HG03108 (cell line): ENCODE results near the gene NCS1.

Experiments
- ATAC-seq: cut with Tn5 transposase; IDR thresholded peaks from one replicate; pipeline ENCODE4 v1.9.1; 2021; ENCODE audit warnings: moderate library complexity; ENCODE audit not compliant: unreplicated experiment

NCS1 gene

GRCh38 chr9:130211548-130212226 lies 39.5 kb downstream of the NCS1 start:
- ATAC-seq = no peak

DNA sequence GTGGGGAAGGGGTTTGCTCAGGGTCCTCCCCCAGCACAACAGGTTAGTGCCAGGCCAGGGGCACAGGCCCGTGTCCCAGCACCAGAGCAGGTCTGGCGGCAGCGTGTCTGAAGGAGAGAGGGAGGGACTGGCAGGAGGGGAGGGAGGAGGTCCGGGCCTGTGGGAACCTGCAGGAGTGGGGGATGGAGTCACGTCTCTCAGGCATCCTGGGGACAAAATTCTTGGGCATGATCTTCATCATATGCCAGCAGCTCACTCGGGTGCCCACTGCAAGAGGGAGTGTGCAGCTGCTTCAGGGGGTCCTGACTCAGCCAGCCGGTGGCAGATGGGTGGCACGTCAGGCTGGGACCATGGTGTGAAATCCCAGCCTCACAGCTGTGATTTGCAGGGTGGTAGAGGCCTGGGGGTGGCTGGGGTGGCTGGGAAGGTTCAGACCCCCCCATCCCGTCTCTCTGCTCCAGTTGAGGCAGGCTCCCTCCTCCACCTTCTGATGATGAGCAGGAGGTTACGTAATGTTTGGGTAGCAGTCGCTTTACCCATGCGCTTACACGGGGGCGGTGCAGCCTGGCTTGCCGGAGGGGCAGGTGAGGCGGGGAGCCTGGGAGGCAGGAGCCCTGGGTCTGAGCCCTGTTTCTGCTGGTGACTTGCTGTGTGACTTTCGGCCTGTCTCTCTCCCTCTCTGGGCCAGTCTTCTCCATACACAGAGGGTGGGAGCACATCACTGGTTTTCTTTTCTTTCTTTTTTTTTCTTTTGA lies 40.5 kb downstream of the NCS1 start:
- no peak for ATAC-seq

DNA sequence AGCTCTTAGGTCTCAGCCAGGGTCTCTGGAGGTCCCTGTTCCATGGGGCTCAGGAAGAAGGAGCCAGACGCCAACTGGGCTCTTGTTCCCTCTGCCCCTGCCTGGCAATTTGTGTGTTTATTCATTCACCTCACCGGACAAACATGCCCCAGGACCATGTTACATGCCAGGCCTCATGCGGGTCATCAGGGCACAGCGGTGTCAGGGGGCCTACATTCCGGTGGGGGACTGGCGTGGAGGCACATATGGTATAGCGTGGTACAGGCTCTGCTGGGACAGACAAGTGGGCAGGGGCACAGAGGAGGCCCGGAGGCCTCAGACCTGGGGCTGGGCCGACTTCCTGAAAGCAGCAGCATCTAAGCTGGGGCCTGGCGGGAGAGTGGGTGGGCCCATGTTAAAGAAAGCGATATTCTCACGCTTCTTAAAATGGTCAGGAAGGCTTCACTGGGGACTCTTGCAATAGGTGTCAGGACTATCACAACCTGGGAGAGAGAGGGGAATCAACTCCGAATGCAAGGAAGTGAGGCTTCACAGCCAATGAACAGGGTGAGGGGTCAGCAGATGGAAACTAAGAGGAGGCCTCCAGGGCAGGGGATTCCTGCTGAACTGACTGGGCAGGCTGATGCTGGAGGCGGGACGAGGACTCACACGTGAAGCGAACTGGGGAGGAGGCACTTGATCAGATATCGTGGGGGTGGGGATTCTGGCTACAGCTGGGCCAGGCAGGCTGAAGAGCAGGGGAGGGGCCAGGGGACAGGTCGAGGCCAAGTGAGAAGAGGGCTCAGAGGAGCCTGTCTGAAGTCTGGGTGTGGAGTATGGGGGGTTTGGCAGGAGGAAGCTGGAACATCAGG lies 41.9 kb downstream of the NCS1 start:
- ATAC-seq = no peak

DNA sequence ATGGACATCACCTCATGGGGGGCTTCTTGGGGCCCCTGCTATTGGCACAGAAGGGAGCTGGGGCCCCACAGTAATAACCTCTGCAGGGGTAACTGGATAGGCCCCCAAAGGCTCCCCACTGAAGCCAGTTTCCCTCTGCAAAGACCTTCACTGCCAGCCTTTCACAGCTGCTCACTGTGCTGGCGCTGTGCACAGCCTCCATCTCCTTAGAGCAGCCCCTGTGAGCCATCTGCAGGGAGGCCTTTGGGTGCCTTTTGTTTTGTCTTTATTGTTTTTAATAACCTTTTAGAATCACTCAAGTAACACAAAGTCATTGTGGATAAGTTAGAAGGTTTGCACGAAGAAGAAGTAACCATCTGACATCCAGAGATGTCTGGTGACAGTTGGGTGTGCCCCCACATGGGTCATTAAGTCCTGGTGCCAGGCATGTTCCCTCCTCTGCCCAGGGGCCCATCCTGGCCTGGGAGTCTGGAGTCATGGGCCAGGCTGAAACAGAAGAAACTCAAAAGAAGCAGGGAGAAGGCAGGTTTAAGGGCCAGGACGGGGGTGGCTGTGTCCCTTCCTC lies 42.7 kb downstream of the NCS1 start:
- no peak for ATAC-seq

- no peak for ATAC-seq
Measured at GRCh38 chr9:130215341-130216119, 43.3 kb downstream of the NCS1 start.

GRCh38 chr9:130217838-130218237 lies 45.6 kb downstream of the NCS1 start:
- ATAC-seq = no peak

- no peak for ATAC-seq
Measured at GRCh38 chr9:130219661-130220096, 47.5 kb downstream of the NCS1 start.

DNA sequence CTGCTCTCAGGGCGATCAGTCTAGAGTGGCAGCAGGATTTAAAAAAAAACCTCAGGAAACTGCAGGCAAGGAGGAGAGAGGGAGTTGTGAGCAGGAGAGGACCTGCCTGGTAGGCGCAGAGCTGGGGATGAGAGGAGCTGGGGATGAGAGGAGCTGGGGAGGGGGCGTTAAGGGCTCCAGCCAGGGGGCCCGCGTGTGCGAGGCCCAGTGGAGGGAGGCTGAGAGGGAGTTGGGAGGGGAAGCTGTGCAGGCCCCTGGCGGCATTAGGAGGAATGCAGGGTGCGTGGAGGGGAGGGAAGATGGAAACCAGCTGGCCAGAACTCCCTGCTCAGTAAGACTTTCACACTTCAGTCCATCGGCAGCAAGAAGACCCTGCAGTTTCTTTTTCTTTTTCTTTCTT lies 48.1 kb downstream of the NCS1 start:
- no peak for ATAC-seq

DNA sequence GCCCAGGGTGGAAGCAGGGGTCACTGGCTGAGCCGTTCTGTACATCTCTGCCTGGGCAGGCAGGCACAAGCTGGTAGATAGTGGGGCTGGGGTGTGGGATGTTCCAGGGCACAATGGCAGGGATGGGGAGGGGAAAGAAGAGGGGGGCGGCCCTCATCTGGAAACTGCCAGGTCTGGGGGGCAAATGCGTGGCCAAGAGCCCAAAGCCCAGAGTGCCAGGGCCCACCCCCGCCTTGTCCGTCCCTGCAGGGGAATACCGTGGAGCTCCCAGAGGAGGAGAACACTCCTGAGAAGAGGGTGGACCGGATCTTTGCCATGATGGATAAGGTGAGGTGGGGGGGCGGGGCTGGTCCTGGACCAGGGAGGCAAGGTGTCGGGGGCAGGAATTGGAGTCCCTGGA lies 50.6 kb downstream of the NCS1 start:
- ATAC-seq = no peak

DNA sequence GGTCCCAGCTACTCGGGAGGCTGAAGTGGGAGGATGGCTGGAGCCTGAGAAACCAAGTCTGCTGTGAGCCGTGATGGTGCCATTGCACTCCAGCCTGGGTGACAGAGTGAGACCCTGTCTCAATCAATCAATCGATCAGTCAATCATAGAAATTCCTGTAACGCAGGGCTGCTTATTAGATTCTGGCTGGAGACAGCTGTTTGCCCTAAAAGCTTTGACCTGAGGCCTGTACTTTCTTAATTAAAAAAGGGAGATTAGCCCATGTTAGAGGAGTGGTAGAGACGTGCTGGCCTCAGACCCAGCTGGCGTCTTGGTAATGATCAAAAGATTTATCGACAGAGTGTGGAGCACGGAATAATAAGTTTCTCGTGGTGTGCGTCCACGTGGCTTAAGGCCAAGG lies 52.9 kb downstream of the NCS1 start:
- ATAC-seq = no peak

- no peak for ATAC-seq
Measured at GRCh38 chr9:130225586-130225985, 53.4 kb downstream of the NCS1 start.

GRCh38 chr9:130226112-130226511 lies 53.9 kb downstream of the NCS1 start:
- ATAC-seq = no peak

DNA sequence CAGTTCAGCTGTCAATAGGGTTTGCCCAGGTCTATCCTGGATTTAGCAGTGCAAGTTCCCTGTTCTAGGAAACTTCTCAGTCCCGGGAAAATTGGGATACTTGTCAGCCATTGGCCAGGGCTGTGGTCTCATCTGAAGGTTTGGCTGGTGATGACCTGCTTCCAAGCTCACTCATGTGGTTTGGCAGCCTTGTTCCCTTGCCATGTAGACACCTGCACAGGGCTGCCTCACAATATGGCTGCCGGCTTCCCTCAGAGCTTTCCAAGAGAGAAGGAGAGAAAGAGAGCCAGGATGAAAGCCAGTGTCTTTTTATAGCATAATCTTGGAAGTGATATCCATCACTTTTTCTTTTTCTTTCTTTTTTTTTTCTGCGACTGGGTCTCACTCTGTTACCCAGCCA lies 55.6 kb downstream of the NCS1 start:
- ATAC-seq = no peak

- ATAC-seq = no peak
Measured at GRCh38 chr9:130229759-130230158, 57.6 kb downstream of the NCS1 start.

GRCh38 chr9:130230631-130231030 lies 58.4 kb downstream of the NCS1 start:
- ATAC-seq = no peak

- ATAC-seq = no peak
Measured at GRCh38 chr9:130232899-130233586, 60.8 kb downstream of the NCS1 start.

GRCh38 chr9:130233587-130233945 lies 61.4 kb downstream of the NCS1 start:
- ATAC-seq = no peak

DNA sequence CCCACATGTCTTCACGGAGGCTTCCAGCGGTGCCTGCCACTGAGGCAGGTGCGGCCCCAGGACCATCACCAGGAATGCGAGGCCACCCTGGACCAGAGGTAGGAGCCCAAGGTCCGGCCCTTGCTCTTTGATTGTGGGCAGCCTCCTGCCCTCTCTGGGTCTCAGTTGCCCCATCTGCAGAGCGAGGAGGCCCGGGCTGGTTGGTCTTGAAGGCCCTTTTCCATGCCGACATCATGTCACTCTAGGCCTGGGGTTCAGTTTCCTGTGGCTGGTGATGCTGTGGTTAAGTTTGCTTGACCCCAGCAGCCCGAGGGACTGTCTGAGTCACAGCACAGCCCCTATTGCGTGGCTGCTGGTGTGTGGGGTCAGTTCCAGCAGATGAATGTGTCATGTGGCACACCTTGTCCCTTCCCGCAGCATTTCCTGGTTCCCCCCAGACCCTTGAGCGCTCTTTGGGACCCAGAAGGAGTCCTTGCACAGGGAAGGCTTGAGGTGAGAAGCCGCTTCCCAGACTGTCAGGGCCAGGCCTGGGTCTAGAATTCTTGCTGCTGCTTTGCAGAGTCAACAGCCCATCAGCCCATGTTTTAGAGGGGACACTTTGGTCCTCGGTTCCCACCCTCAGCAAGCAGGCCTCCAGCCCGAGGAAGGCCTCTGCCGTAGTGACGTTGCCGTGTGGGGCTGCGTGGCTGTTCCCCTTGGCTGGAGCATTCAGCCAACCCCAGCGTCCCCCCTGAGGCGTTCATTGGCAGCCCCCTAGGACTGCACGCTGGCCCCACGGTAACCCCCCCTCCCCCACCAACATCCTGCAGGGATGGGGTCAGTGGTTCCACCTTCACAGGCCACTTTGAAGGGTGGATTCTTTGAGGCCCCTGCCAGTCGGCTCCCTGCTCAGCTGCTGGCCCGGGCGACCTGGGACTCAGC lies 62.4 kb downstream of the NCS1 start:
- no peak for ATAC-seq
